GM19025 (cell line): ENCODE data around the gene RUSF1.
"Not testable (repeated sequence)": the region's sequence is repeated elsewhere in the genome, so short reads cannot be mapped to it uniquely, and the experiment has no call there.

ENCODE experiments used
- ATAC-seq: cut with Tn5 transposase; IDR thresholded peaks from one replicate; pipeline ENCODE4 v1.9.1; 2021; ENCODE audit warnings: mild to moderate bottlenecking, low read depth, moderate library complexity; ENCODE audit not compliant: unreplicated experiment

The RUSF1 gene

DNA sequence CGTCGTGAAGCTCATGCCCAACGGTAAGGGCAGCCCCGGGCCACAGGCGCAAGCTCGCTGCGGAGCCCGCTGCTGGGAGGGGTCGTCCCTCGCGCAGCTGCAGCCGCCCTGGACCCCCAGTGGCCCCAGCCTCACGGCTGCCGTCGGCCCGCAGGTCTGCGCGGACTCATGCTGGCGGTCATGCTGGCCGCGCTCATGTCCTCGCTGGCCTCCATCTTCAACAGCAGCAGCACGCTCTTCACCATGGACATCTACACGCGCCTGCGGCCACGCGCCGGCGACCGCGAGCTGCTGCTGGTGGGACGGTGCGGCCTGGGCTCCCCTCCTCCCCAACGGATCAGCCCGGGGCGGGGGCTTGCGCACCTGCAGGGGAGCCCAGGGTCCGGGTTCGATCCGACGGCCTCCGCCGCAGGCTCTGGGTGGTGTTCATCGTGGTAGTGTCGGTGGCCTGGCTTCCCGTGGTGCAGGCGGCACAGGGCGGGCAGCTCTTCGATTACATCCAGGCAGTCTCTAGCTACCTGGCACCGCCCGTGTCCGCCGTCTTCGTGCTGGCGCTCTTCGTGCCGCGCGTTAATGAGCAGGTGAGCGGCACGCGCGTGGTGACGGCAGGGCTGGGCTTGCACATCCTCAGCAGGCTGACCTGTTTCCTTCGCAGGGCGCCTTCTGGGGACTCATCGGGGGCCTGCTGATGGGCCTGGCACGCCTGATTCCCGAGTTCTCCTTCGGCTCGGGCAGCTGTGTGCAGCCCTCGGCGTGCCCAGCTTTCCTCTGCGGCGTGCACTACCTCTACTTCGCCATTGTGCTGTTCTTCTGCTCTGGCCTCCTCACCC is 19.5 kb downstream of the RUSF1 start:
- no peak for ATAC-seq

DNA sequence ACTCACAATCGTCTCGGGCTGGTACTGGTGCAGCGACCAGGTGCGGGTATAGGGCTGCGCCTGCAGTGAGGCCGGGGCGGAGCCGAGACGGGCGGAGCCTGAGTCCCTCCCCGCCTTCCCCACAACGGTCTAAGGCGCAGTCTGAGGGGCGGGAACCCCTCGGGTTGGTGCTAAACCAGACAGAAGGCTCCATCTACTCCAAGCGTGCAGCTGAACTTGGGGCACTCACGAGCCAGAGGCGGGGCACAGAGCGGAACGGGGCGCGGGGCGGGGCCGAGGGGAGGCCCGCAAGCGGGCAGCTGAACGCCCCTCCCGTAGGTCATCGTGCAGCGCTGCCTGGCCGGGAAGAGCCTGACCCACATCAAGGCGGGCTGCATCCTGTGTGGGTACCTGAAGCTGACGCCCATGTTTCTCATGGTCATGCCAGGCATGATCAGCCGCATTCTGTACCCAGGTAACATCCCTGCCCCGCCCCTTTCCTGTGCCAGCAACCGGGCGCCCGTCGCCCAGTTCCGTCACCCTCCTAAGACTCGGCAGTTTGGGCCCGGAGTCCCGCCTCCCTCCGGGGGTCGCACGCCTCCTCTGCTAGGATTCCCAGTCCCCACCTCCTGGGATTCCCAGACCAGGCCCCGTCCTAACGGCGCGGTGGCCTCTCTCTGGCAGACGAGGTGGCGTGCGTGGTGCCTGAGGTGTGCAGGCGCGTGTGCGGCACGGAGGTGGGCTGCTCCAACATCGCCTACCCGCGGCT is 20.3 kb downstream of the RUSF1 start:
- ATAC-seq: peak; percentile 81

DNA sequence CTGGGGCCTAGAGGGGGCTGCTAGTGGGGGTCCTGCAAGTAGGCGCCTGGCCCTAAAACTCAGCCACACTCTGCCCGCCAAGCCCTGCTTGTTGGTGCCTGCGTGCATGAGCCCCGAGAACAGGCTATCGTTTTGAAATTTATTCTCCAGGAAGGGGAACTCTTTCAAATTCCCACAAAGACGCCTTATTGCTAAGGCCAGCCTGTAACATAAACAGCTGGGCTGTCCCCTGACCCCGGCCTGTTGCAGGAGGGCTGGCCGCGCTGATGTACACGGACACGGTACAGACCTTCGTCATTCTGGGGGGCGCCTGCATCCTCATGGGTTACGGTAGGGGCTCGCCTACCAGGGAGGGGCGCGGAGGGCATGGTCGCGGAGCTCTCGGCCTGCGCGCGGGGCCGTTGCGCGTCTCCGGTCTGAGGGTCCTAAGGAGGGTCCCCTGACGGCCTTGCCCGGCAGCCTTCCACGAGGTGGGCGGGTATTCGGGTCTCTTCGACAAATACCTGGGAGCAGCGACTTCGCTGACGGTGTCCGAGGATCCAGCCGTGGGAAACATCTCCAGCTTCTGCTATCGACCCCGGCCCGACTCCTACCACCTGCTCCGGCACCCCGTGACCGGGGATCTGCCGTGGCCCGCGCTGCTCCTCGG is 21.0 kb downstream of the RUSF1 start:
- ATAC-seq: no peak

DNA sequence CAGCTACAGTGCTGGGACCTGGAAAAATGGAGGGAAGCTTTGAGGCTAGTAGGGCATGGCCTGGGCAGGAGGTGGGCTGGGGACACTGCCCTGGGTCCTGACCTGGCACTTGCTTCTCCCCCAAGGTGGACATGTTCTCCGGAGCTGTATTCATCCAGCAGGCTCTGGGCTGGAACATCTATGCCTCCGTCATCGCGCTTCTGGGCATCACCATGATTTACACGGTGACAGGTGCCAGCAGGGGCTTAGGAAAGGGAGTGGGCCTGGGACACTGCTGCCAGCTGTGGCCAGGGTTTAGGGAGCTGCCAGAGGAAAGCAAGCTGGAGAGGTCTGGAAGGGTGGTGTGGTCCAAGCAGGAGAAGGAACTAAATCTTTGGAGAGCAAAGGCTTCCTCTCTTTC is 22.1 kb downstream of the RUSF1 start:
- no peak for ATAC-seq

DNA sequence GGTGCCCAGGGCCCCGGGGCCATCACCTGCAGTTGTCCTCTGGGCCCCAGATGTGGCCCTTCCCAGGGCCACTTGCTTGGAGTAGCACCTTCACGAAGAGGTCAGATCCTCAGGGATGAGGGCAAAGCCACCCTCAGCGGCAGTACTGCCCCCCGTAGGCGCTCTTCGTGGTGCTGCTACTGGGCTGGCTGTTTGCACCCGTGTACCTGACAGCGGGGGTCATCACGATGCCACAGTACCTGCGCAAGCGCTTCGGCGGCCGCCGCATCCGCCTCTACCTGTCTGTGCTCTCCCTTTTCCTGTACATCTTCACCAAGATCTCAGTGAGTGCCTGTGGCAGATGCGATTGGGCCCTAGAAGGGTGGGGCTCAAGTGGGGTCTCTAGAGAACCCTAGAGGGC is 22.6 kb downstream of the RUSF1 start:
- ATAC-seq: no peak

DNA sequence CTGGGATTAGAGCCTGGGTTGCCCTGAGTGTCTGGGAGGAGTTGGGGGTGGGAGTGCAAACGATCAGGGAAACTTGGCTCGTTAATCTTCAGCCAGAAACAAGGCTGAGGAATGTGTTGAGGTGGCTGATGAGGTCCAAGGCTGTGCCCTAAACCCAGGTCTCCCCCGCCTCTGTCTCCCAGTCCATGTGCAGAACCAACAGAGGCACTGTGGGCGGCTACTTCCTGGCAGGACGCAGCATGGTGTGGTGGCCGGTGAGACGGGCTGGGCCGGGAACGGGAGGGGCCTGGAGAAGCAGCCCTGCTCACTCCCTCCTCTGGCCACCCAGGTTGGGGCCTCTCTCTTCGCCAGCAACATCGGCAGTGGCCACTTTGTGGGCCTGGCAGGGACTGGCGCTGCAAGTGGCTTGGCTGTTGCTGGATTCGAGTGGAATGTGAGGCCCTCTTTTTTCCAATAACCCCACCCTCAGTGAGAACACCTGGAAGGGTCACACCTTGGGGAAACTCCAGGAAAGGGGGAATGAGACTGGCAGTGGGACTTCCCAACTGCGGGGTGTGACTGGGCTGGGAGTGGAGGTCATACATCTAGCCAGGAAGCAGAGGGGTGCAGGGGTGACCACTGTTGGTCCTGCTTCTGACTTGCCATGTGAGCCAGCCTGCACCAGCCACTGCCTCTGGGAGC is 23.6 kb downstream of the RUSF1 start:
- no peak for ATAC-seq

DNA sequence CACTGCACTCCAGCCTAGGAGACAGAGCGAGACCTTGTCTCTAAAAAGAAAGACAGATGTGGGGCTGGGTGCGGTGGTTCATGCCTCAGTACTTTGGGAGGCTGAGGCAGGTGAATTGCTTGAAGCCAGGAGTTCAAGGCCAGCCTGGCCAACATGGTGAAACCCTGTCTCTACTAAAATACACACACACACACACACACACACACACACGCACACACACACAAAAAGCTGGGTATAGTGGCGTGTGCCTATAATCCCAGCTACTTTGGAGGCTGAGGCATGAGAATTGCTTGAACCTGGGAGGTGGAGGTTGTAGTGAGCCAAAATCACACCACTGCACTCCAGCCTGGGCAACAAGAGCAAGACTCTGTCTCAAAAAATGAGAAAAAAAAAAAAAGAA is 24.1 kb downstream of the RUSF1 start:
- not testable (repeated sequence) for ATAC-seq

DNA sequence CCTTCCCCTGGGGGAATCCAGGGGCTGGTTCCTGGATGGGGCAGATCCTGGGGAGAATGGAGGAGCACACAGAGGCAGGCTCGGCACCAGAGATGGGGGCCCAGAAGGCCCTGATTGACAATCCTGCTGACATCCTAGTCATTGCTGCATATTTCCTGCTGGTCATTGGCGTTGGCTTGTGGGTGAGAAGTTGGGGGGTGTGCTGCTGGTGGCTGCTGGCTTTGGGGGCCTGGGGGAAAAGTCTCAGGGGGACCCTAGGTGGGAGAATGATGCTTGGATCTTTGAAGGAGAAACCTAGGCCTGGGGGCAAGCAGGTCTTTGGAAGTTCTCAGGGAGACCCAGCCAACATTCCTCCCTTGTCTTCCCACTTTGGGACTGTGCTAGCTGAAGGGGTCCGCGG is 25.1 kb downstream of the RUSF1 start, which contains the start of gene SLC5A2:
TSS of gene SLC5A2 (plus strand) at position 43 of the 400 bp plus-strand sequence. CDS start at position 57, 14 bp downstream.
- ATAC-seq: no peak

DNA sequence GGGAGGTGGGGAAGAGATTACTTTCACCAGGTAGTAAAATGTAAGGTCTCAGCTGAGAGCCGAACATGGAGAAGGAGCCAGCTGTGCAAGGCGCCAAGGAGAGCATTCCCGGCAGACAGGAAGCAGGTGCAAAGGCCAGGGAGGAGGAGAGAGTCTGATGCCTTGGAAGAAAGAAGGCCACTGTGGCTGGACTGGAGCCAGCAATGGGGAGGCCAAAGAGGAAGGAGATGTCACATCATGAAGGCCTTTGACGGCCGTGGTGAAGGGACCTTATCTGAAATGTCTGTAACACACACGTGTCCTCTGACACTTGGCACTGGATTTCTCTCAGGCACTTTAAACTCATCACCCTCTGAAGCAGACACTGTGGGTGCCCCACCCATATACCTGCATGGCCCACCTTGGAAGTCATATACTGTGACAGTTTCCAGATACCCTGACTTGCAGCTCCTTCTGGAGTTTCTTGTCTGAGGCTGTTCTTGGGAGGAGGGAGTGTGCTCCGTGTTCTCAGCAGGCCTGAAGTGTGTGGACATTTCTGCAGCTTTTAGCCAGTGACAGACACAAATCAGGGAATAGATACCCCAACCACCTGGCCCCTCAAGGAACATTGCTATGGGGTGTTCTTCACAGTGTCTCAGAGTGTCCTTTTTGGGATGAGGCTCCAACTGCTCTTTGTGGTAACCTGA is 27.2 kb downstream of the RUSF1 start:
- ATAC-seq: no peak

DNA sequence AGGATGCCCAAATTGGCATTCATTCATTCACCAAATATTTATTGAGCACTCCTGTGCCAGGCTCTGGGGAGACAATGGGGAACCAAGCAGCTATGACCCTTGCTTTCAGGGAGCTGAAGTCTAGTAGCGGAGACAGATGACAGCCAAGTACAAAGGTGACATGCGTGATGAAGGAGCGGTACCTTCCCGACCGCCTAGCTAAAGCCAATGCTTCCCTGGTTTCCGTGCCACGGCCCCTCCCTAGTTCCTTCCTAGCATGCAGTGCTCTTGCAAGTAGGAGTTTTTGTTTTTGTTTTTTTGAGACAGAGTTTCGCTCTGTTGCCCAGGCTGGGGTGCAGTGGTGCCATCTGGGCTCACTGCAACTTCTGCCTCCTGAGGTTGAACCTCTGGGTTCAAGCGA is 28.4 kb downstream of the RUSF1 start:
- no peak for ATAC-seq

DNA sequence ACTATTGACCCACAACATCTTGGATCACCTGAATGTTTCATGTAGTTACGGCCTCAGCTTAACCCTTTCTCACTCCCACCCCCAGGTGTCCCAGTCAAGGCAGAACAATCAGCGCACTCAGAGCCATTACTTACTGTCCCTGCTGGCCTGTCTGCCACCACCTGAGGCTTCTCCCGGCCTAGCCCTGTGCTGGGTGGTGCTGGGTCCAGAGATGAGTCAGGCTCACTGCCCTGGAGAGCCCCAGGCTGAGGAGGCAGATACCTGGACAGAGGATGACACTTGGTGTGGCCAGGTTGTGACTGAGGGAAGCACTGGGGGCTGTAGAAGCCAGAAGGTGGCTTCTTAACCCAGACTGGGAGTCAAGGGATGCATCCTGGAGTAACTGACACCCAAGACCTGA is 29.2 kb downstream of the RUSF1 start:
- ATAC-seq: no peak

DNA sequence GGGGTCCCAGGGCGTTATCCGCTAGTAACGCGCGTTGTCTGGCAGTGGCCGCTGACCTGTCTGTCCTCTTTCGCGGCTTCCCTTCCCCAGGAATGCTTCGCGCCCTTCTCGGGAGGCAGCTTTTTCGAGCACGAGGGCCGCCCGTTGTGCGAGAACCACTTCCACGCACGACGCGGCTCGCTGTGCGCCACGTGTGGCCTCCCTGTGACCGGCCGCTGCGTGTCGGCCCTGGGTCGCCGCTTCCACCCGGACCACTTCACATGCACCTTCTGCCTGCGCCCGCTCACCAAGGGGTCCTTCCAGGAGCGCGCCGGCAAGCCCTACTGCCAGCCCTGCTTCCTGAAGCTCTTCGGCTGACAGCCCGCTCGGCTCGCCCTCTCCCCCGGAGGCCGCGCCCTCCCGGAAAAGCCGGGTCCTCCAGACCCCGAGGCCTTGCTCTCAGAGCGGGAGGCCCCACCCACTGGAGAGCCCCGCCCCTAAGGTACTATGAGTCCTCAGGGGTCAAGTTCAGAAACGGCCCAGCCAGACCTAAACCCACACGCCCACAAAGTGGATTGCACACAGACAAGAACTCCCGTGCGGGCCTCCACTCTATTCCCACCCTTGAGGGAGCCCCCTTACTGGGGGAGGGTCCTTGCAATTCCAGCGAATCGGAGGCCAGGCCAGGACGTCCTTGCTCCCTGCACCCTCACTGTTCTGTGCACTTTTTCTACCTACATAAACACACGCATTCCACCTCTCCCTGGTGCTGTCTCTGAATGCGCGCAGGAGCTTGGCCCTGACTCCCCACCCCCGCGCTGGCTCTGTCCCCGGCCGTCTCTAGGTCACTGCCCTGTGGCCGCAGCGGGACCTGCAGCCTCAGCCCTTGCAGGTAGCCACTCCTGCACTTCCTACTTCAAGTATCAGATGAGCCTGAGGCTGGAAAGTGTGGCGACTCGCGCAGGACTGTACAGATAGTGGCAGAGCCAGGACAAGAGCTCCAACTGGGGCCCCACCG is 30.7 kb downstream of the RUSF1 start:
- peak; percentile 21 for ATAC-seq

DNA sequence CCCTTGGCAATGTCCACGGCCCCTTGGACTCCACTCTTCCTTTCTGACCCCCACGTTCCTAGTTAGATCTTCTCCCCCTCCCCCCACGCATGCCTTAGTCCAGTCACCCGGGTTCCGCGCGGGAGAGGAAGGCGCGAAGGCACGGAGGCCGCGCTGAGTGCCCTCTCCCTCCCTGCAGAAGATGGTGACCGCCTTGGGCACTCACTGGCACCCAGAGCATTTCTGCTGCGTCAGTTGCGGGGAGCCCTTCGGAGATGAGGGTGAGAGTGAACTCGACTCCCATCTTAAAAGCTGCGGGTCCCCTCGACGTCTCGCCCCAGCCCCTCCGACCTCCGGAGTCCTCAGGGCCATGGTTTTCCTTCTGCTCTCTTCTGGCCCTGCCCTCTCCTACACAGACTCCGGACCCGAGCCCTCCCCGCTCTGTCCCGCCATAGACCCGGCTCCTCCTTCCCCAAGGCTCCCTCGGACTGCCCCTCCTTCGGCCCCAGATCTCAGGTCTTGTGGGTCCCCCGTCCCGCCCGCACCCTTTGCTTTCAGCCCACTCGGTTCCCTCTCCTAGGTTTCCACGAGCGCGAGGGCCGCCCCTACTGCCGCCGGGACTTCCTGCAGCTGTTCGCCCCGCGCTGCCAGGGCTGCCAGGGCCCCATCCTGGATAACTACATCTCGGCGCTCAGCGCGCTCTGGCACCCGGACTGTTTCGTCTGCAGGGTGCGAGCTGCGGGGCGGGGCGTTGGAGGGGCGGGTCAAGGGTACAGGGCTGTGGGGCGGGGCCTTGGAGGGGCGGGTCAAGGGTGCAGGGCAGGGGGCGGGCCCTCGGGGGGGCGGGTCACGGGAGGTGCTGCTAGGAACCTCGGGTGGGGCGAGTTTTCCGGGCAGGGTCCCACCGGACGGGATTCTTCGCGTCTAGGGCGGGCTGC is 31.6 kb downstream of the RUSF1 start:
- peak; percentile 57 for ATAC-seq

DNA sequence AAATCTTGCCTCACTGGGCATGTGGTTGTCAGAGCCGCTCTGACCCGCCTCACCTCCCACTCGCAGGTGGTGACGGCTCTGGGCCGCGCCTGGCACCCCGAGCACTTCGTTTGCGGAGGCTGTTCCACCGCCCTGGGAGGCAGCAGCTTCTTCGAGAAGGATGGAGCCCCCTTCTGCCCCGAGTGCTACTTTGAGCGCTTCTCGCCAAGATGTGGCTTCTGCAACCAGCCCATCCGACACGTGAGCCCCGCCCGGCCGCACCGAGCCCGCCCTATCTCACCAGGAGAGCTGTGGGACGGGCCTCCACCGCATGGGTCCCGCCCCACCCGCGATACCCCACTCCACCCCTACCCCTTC is 32.3 kb downstream of the RUSF1 start:
- no peak for ATAC-seq

DNA sequence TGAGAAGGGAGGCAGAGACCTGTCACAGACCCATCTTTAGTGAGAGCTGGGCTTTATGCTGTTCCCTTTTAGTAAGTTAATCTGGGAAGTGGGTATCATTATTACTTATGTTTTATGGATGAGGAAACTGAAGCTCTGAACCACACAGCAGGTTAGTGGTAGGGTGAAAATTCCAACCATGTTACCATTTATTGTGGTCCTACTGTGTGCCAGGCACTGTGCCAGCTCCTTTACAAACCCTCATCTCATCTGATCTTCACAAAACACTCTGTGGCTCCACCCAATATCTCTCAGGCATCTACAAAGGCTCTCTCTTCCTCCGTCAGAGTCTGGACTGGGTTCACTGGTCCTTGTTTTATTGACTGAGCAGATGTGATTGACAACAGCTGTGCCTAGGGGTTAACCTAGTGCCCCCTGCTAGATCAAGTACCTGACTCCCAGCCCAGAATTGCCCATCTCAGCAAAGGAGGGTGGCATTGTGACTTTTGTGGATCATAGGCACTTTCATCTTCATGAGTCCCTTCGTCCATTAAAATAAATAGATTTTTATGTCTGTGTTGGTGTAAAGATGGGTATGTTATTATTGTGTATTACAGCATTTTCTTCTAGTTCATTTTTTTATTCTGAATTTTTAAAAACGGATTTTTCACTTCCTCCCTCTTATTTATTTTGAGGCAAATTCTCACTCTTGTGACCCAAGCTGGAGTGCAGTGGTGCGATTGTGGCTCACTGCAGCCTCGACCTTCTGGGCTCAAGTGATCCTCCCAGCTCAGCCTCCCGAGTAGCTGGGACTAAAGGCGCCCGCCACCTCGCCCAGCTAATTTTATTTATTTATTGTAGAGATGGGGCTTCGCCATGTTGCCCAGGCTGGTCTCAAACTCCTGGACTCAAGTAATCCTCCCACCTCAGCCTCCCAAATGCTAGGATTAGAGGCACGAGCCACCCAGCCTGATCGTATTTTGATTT is 33.1 kb downstream of the RUSF1 start:
- ATAC-seq: no peak

DNA sequence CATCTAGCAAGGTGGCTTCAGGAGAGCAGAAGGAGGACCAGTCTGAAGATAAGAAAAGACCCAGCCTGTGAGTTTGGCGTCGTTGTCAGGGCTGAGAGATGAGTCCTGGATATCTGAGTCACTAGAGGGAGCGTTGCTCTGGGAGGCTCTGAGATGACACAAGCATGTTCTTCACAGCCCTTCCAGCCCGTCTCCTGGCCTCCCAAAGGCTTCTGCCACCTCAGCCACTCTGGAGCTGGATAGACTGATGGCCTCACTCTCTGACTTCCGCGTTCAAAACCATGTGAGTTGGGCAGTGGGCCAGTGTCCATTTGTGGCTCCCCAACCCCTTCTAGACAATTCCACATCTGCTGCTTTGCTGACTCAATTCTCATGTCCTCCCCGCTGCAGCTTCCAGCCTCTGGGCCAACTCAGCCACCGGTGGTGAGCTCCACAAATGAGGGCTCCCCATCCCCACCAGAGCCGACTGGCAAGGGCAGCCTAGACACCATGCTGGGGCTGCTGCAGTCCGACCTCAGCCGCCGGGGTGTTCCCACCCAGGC is 33.9 kb downstream of the RUSF1 start:
- ATAC-seq: no peak
